HCT116 (cell line): ENCODE results near the gene ZNF438. TPM values are rescaled to one million over a fixed set of nuclear protein-coding genes. Genes with fewer than 3 reads are reported as not detected.

Experiments used
- ATAC-seq: fragments of 200-7000 bp; cut with Tn5 transposase; 2 replicates; pipeline ENCODE4 v1.9.1; 2020; ENCODE audit warnings: mild to moderate bottlenecking, moderate library complexity
- BruUV-seq: library from RNA; stranded (reverse); fragments of 400-500 nt; replicated peaks from 2 replicates; lab custom pipeline; 2021; lab: Mats Ljungman, UMichigan
- CTCF ChIA-PET: fragments of 300-600 bp; sonication (Branson Sonifier 250); formaldehyde crosslinking; loops from one replicate; lab custom pipeline; 2021; ENCODE audit warnings: antibody characterized with exemption; lab: Charles Lee
- POLR2A ChIA-PET: fragments of 300-600, 350-600 bp; sonication (Branson Sonifier 250); formaldehyde crosslinking; loops from one replicate; lab custom pipeline; 2021; ENCODE audit warnings: antibody characterized with exemption; lab: Charles Lee
- RAD21 ChIA-PET, 2 experiments: fragments of 300-600 bp; sonication (Branson Sonifier 250); formaldehyde crosslinking; loops; one replicate each; lab custom pipeline; 2023; ENCODE audit warnings: low total read pairs in 2 of 2; ENCODE audit not compliant: uncharacterized antibody in 2 of 2, unreplicated experiment in 2 of 2, low non-redundant PET in 1 of 2; lab: Charles Lee
- DNase-seq: peaks from one replicate; pipeline ENCODE4 v3.0.0-alpha.2; 2010; ENCODE audit warnings: low read depth, low spot score
- H2AFZ ChIP-seq: fragments of 200-600 bp; shearing (Covaris generic), sonication (generic); 2 replicates; pipeline ENCODE4 v1.6.1; 2017; ENCODE audit warnings: low read depth, mixed run types, mixed read lengths, antibody characterized with exemption, low read length; ENCODE audit not compliant: poor library complexity, severe bottlenecking
- H3K27ac ChIP-seq: 2 replicates; pipeline ENCODE4 v1.5.1; 2012; ENCODE audit warnings: low read depth, low read length
- H3K27me3 ChIP-seq: fragments of 200-600 bp; sonication (generic); 2 replicates; pipeline ENCODE4 v1.6.1; 2016; ENCODE audit warnings: mixed run types, low read length, mixed read lengths; ENCODE audit not compliant: insufficient read depth
- H3K36me3 ChIP-seq, 2 experiments: fragments of 200-500 bp in 1 of 2; fragments of 200-600 bp in 1 of 2; sonication (Bioruptor generic) in 1 of 2; sonication (generic) in 1 of 2; 2 replicates each; pipeline versions ENCODE4 v1.5.1 to v1.6.1; 2014 to 2016; ENCODE audit warnings: low read length in 2 of 2, inconsistent platforms in 1 of 2, mixed read lengths in 1 of 2, mixed run types in 1 of 2; ENCODE audit not compliant: insufficient read depth in 2 of 2, control insufficient read depth in 1 of 2
- H3K4me1 ChIP-seq, 2 experiments: fragments of 200-600 bp in 1 of 2; sonication (generic) in 1 of 2; 2 replicates each; pipeline versions ENCODE4 v1.5.1 to v1.6.1; 2012 to 2017; ENCODE audit warnings: low read length in 2 of 2, inconsistent platforms in 1 of 2, mild to moderate bottlenecking in 1 of 2, mixed read lengths in 1 of 2, mixed run types in 1 of 2, moderate library complexity in 1 of 2; ENCODE audit not compliant: insufficient read depth in 2 of 2, control insufficient read depth in 1 of 2
- H3K4me2 ChIP-seq: fragments of 200-600 bp; sonication (generic); 2 replicates; pipeline ENCODE4 v1.6.1; 2017; ENCODE audit warnings: mixed run types, low read length, mixed read lengths
- H3K4me3 ChIP-seq, 2 experiments: fragments of 200-600 bp in 1 of 2; sonication (generic) in 1 of 2; replicated peaks in 1 of 2; 2 replicates each; pipeline ENCODE4 v1.5.1; 2011 to 2016; ENCODE audit warnings: low read length in 2 of 2, control low read depth in 1 of 2, low read depth in 1 of 2, mild to moderate bottlenecking in 1 of 2, mixed read lengths in 1 of 2, mixed run types in 1 of 2
- H3K79me2 ChIP-seq: fragments of 200-600 bp; sonication (generic); 2 replicates; pipeline ENCODE4 v1.6.1; 2017; ENCODE audit warnings: mild to moderate bottlenecking, mixed run types, low read length, moderate library complexity, mixed read lengths; ENCODE audit not compliant: insufficient read depth
- H3K9ac ChIP-seq: fragments of 200-600 bp; sonication (generic); 2 replicates; pipeline ENCODE4 v1.6.1; 2016; ENCODE audit warnings: low read length, mixed read lengths
- H3K9me2 ChIP-seq: fragments of 200-600 bp; sonication (generic), shearing (Covaris generic); 2 replicates; pipeline ENCODE4 v1.6.1; 2017; ENCODE audit warnings: mixed run types, mild to moderate bottlenecking, moderate library complexity; ENCODE audit not compliant: insufficient read depth
- H3K9me3 ChIP-seq, 2 experiments: fragments of 200-500 bp in 1 of 2; fragments of 200-600 bp in 1 of 2; sonication (Bioruptor generic) in 1 of 2; sonication (generic) in 1 of 2; 2 replicates each; pipeline ENCODE4 v1.6.1; 2014 to 2017; ENCODE audit warnings: low read length in 2 of 2, mixed read lengths in 2 of 2, inconsistent platforms in 1 of 2, low read depth in 1 of 2, mild to moderate bottlenecking in 1 of 2, mixed run types in 1 of 2, moderate library complexity in 1 of 2; ENCODE audit not compliant: control insufficient read depth in 1 of 2, insufficient read depth in 1 of 2
- H4K20me1 ChIP-seq: fragments of 200-600 bp; sonication (generic), shearing (Covaris generic); 2 replicates; pipeline ENCODE4 v1.6.1; 2017; ENCODE audit warnings: mixed run types, mild to moderate bottlenecking, moderate library complexity; ENCODE audit not compliant: insufficient read depth
- CBX3 ChIP-seq: IDR thresholded peaks from 2 replicates; pipeline ENCODE4 v1.6.1; 2012; ENCODE audit warnings: low read depth
- EGR1 ChIP-seq: IDR thresholded peaks from 2 replicates; pipeline ENCODE4 v1.6.1; 2012; ENCODE audit warnings: low read depth
- JUND ChIP-seq: IDR thresholded peaks from 2 replicates; pipeline ENCODE4 v1.6.1; 2012
- intact Hi-C: fragments of 100-400 bp; cut with micrococcal nuclease; formaldehyde crosslinking; loops from 2 replicates; pipeline ENCODE4 v1.10.0; 2022
- total RNA-seq: library from RNA; stranded (reverse); gene quantifications from one replicate; pipeline ENCODE4 v1.2.1, GENCODE V29; 2021; ENCODE audit not compliant: unreplicated experiment
- TF ChIP-seq, protein P1 (sequence below): IDR thresholded peaks from 2 replicates; pipeline ENCODE4 v1.6.1; 2011; ENCODE audit warnings: mild to moderate bottlenecking, low read length, moderate library complexity; ENCODE audit not compliant: insufficient replicate concordance; ENCODE audit errors: extremely low read depth
- TF ChIP-seq, protein P2 (sequence below), 3 experiments: fragments of 200-600 bp in 1 of 3; sonication (generic) in 1 of 3; IDR thresholded peaks in 2 of 3; conservative IDR thresholded peaks in 1 of 3; 2 replicates each; pipeline ENCODE4 v1.5.1; 2012 to 2017; ENCODE audit warnings: low read depth in 2 of 3, low read length in 2 of 3, antibody characterized with exemption in 1 of 3, borderline replicate concordance in 1 of 3, control low read depth in 1 of 3, mild to moderate bottlenecking in 1 of 3, mixed read lengths in 1 of 3, mixed run types in 1 of 3, moderate library complexity in 1 of 3; ENCODE audit not compliant: insufficient read depth in 1 of 3
- TF ChIP-seq, protein P3 (sequence below): IDR thresholded peaks from 2 replicates; pipeline ENCODE4 v1.6.1; 2012

The ZNF438 gene
- total RNA-seq, 1 experiment from 2014 or later = 3.3 TPM

DNA sequence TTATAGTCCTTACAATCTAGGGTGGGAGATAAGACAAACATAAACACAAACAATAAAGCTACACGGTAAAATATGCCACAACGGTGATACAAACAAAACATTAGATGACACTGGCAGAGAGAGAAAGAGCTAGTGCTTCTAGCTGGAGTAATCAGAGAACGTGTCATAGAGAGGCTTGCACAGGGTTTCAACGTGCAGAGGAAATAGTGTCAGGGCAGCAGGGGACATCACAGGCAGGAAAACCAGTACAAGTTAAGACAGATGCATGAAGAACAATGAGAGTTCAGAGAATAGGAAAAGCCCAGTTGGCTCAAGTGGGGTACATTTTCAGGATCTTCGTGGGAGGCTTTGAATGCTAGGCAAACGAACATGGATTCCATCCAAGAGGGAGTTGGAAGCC lies 91.4 kb downstream of the ZNF438 start:
- H3K27ac ChIP-seq = no peak overlapping the region
- DNase-seq = no peak
- no peak overlapping the region for H3K9ac ChIP-seq
- no peaks in the 10 kb centered on the region for H3K36me3 ChIP-seq
- H3K79me2 ChIP-seq = no peaks in the 10 kb centered on the region
- H3K9me3 ChIP-seq = no peaks in the 10 kb centered on the region
- no peak for ATAC-seq
- H3K4me2 ChIP-seq = no peak overlapping the region
- H3K4me3 ChIP-seq = no peak overlapping the region
- intact Hi-C loops = loop anchor here (2.0 kb wide), 1 partner anchor 19 kb away; no protein-coding TSS in a partner anchor
- ChIA-PET RAD21 (no interaction called here), CTCF (no interaction called here), POLR2A (no interaction called here)
- no TSS peak for BruUV-seq
- TF ChIP-seq, protein P1, sequence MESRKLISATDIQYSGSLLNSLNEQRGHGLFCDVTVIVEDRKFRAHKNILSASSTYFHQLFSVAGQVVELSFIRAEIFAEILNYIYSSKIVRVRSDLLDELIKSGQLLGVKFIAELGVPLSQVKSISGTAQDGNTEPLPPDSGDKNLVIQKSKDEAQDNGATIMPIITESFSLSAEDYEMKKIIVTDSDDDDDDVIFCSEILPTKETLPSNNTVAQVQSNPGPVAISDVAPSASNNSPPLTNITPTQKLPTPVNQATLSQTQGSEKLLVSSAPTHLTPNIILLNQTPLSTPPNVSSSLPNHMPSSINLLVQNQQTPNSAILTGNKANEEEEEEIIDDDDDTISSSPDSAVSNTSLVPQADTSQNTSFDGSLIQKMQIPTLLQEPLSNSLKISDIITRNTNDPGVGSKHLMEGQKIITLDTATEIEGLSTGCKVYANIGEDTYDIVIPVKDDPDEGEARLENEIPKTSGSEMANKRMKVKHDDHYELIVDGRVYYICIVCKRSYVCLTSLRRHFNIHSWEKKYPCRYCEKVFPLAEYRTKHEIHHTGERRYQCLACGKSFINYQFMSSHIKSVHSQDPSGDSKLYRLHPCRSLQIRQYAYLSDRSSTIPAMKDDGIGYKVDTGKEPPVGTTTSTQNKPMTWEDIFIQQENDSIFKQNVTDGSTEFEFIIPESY = no peak
- TF ChIP-seq JUND (no peak), EGR1 (no peak), CBX3 (no peak)
- TF ChIP-seq, protein P2, sequence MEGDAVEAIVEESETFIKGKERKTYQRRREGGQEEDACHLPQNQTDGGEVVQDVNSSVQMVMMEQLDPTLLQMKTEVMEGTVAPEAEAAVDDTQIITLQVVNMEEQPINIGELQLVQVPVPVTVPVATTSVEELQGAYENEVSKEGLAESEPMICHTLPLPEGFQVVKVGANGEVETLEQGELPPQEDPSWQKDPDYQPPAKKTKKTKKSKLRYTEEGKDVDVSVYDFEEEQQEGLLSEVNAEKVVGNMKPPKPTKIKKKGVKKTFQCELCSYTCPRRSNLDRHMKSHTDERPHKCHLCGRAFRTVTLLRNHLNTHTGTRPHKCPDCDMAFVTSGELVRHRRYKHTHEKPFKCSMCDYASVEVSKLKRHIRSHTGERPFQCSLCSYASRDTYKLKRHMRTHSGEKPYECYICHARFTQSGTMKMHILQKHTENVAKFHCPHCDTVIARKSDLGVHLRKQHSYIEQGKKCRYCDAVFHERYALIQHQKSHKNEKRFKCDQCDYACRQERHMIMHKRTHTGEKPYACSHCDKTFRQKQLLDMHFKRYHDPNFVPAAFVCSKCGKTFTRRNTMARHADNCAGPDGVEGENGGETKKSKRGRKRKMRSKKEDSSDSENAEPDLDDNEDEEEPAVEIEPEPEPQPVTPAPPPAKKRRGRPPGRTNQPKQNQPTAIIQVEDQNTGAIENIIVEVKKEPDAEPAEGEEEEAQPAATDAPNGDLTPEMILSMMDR (IDR thresholded peaks at IDR 0.05 in 2 of 3, conservative IDR thresholded peaks at IDR 0.05 in 1 of 3; ENCODE audit: borderline replicate concordance in 1 of 3, insufficient read depth in 1 of 3, low read depth in 2 of 3, low read length in 2 of 3) = no peak
- TF ChIP-seq, protein P3, sequence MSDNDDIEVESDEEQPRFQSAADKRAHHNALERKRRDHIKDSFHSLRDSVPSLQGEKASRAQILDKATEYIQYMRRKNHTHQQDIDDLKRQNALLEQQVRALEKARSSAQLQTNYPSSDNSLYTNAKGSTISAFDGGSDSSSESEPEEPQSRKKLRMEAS = no peak
- H4K20me1 ChIP-seq = no peaks in the 10 kb centered on the region
- no peaks in the 10 kb centered on the region for H3K27me3 ChIP-seq
- H2AFZ ChIP-seq = no peak overlapping the region
- H3K4me1 ChIP-seq = no peaks in the 10 kb centered on the region
- H3K9me2 ChIP-seq = no peaks in the 10 kb centered on the region
